HG03103 (cell line): ENCODE measurements around the gene U2AF1L4.
A peak's percentile ranks its signal among the peaks of the same experiment; 100 is the strongest.
"Not testable (repeated sequence)": the region's sequence is repeated elsewhere in the genome, so short reads cannot be mapped to it uniquely, and the experiment has no call there.

Experiments
- ATAC-seq: cut with Tn5 transposase; IDR thresholded peaks from one replicate; pipeline ENCODE4 v1.9.1; 2021; ENCODE audit warnings: low read depth; ENCODE audit not compliant: unreplicated experiment

Gene U2AF1L4

GRCh38 chr19:35729021-35729420 is 16.2 kb downstream of the U2AF1L4 start:
- no peak for ATAC-seq

- no peak for ATAC-seq
Measured at GRCh38 chr19:35727956-35728706, 17.1 kb downstream of the U2AF1L4 start.

- ATAC-seq = no peak
Measured at GRCh38 chr19:35727053-35727955, 17.9 kb downstream of the U2AF1L4 start.

GRCh38 chr19:35725216-35725861 is 19.9 kb downstream of the U2AF1L4 start:
- no peak for ATAC-seq

GRCh38 chr19:35724560-35724959 is 20.7 kb downstream of the U2AF1L4 start:
- ATAC-seq = no peak

- not testable (repeated sequence) for ATAC-seq
Measured at GRCh38 chr19:35724132-35724531, 21.1 kb downstream of the U2AF1L4 start.

GRCh38 chr19:35723671-35724070 is 21.5 kb downstream of the U2AF1L4 start:
- no peak for ATAC-seq

- no peak for ATAC-seq
Measured at GRCh38 chr19:35722897-35723296, 22.3 kb downstream of the U2AF1L4 start.

- no peak for ATAC-seq
Measured at GRCh38 chr19:35722461-35722860, 22.8 kb downstream of the U2AF1L4 start.

GRCh38 chr19:35721374-35721773 is 23.8 kb downstream of the U2AF1L4 start:
- no peak for ATAC-seq

- ATAC-seq = no peak
Measured at GRCh38 chr19:35720648-35721047, 24.6 kb downstream of the U2AF1L4 start.

- ATAC-seq = no peak
Measured at GRCh38 chr19:35720163-35720524, 25.1 kb downstream of the U2AF1L4 start.

GRCh38 chr19:35719402-35720162 is 25.6 kb downstream of the U2AF1L4 start:
- ATAC-seq = no peak

GRCh38 chr19:35718345-35719041 is 26.7 kb downstream of the U2AF1L4 start:
- no peak for ATAC-seq

GRCh38 chr19:35717665-35718344 is 27.4 kb downstream of the U2AF1L4 start, which contains the start of gene KMT2B:
TSS of gene KMT2B (plus strand) at chr19:35718003. CDS start at chr19:35718019, 16 bp downstream.
- ATAC-seq = no peak

- peak; percentile 51 for ATAC-seq
Measured at GRCh38 chr19:35716801-35717664, 28.2 kb downstream of the U2AF1L4 start.

GRCh38 chr19:35715981-35716800 is 29.0 kb downstream of the U2AF1L4 start:
- ATAC-seq = no peak
